D721Med (cell line): ENCODE measurements around the gene PPP2R1A.

ENCODE experiments used
- DNase-seq: peaks from one replicate; pipeline ENCODE4 v3.0.0; 2011; ENCODE audit warnings: low spot score; ENCODE audit not compliant: insufficient read length
- FAIRE-seq: peaks from 2 replicates; lab custom pipeline; 2011; peaks lifted over from hg19 to GRCh38; lab: Jason Lieb, UNC
- TF ChIP-seq, protein P1 (sequence below): IDR thresholded peaks from 2 replicates; pipeline ENCODE4 v1.5.1; 2012; ENCODE audit warnings: mild to moderate bottlenecking, control low read depth; ENCODE audit not compliant: insufficient read depth; ENCODE audit errors: missing control alignments

PPP2R1A gene

DNA sequence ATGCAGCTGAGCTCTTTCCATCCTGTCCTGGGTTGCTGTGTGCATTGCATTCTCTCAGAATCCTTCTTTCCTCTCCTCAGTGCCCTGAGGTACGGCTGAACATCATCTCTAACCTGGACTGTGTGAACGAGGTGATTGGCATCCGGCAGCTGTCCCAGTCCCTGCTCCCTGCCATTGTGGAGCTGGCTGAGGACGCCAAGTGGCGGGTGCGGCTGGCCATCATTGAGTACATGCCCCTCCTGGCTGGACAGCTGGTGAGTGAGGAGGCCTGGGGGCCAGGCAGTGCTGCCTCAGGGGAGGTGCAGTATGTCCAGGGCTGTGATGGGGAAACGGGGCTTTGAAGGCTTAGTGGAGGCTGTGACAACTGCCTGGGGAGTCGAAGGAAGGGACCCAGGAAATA lies 29.8 kb downstream of the PPP2R1A start:
- DNase-seq (no peak), FAIRE-seq (no peak)
- TF ChIP-seq, protein P1, sequence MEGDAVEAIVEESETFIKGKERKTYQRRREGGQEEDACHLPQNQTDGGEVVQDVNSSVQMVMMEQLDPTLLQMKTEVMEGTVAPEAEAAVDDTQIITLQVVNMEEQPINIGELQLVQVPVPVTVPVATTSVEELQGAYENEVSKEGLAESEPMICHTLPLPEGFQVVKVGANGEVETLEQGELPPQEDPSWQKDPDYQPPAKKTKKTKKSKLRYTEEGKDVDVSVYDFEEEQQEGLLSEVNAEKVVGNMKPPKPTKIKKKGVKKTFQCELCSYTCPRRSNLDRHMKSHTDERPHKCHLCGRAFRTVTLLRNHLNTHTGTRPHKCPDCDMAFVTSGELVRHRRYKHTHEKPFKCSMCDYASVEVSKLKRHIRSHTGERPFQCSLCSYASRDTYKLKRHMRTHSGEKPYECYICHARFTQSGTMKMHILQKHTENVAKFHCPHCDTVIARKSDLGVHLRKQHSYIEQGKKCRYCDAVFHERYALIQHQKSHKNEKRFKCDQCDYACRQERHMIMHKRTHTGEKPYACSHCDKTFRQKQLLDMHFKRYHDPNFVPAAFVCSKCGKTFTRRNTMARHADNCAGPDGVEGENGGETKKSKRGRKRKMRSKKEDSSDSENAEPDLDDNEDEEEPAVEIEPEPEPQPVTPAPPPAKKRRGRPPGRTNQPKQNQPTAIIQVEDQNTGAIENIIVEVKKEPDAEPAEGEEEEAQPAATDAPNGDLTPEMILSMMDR, result no peak

DNA sequence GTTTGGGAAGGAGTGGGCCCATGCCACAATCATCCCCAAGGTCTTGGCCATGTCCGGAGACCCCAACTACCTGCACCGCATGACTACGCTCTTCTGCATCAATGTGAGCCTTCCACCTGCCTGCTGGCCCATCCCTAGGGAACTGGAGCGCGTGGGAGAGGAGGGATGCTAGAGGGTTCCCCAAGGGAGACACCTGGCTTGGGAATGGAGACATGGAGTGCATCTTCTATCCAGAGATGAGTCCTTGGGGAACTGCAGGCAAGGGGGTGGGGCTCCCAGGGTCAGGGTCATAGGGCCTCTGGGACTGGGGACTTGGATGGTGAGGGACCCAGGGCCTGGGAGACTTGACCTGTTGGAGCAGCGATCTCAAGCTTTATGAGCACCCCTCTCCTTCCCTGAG lies 31.2 kb downstream of the PPP2R1A start:
- TF ChIP-seq, protein P1, result no peak
- FAIRE-seq (no peak), DNase-seq (no peak)

DNA sequence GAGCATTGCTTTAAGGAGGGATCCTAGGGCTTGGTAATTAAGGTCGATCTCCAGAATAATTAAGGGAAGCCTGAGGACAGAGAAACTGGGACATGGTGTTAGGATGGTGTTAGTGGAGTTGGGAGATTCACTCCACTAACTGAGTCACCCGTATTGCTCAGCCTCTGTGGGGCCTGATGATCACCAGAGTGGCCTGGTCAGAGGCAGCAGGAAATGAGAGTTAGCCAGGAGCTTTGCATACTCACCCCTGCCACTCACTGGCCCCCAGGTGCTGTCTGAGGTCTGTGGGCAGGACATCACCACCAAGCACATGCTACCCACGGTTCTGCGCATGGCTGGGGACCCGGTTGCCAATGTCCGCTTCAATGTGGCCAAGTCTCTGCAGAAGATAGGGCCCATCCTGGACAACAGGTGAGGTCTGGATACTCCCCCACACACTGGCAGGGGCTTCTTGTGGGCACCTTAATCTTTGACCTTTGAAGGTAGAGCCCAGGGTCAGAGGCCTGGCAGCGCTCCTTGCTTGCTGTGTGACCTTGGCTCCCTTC lies 32.1 kb downstream of the PPP2R1A start:
- no peak for FAIRE-seq
- TF ChIP-seq, protein P1, result no peak
- DNase-seq, result no peak

DNA sequence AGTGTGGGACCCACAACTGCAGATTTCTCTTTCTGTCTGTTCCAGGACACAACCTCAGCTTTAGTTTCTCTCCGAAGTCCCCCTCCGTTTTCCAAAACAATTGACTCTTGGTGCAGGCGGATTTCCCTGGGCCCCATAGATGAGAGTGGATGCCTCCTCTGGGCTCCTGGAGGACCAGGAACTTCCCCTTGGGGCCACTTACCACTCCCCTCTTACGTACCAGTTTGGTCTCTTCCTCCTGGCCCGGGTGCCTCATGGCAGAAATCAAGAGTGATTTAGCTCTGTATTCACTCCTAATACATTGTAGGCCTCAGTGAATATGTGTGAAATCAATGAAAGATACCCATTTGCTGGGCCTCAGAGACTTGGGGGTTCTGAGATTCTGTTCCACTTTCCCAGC lies 34.4 kb downstream of the PPP2R1A start:
- TF ChIP-seq, protein P1, result no peak
- FAIRE-seq (no peak), DNase-seq (no peak)

DNA sequence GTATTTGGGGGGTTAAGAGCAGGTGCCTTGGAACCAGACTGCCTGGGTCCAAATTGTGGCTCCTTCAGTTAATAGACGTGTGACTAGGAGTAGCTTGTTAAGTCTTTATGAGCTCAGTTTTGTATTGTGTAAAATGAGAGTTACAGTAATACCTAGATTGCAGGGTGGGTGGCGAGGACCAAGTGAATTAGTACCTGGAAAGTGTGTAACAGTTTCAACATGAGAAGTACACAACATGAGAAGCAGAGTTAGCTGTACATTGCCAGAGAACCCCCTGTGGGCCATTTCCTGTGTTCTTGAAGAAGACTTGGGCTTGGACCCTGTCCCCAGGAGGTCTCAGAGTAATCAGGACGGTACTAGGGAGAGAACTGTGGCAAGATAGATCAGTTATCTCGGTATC lies 36.8 kb downstream of the PPP2R1A start:
- TF ChIP-seq, protein P1, result no peak
- FAIRE-seq (no peak), DNase-seq (no peak)

DNA sequence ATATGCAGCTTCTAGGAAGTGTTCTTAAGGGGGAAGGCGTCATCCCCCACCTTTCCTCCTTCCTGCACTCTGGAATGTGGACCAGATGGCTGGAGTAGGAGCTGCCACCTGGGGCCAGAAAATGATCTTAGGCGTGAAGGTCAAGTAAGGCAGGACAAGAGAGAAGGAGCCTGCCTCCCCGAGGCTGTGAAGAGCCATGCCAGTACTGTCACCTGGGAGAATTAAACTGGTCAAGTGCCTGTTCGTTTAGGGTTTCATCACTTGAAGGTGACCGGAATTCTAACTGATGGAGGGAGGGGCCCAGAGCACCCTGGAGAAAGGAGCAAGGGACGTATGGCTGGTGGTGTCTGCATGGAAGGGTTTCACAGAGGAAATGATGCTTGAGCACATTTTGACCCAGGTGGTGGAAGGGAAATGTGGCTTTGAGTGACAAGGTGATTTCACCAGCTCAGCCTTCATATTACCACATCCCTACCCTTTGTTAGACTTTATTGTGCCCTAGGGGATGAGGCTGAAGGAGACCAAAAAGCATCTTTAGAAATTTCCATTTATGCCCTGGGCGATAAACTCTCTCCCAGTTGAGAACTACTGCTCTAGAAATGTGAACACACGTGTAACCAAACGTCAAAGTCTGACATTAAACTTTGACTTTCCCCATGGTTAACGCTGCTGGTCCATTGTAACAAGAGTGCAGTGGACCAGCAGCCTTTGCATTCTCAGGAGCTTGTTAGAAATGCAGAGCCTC lies 37.5 kb downstream of the PPP2R1A start:
- TF ChIP-seq, protein P1, result no peak
- DNase-seq, result no peak
- FAIRE-seq, result no peak

DNA sequence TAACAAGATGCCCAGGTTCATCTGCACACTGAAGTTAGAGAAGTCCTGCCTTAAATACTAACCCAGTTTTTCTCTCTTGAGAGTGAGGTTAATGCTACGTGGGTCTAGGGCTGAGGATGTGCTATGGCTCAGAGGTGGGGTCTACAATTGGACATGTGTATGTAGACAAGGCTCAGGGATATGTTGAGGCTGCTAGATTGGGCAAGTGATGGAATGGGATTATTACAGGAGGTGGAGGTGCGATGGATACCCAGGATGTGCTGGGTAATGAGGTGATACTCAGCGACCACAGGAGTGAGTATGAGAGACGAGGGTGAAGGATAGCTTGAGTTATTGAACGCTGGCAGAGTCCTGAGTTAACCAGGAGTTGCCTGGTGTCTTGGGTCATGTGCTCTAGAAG lies 38.1 kb downstream of the PPP2R1A start:
- FAIRE-seq, result no peak
- DNase-seq, result no peak
- TF ChIP-seq, protein P1, result no peak
